ENCODE measurements around the gene SLC16A1.
A peak's percentile ranks its signal among the peaks of the same experiment; 100 is the strongest.
"Not testable (repeated sequence)": the region's sequence is repeated elsewhere in the genome, so short reads cannot be mapped to it uniquely, and the experiment has no call there.

Gene SLC16A1

GRCh38 chr1:112961072-112961471 is 5.1 kb upstream of the SLC16A1 start:
- no peak for DNase-seq

- DNase-seq, result no peak
Measured at GRCh38 chr1:112960384-112960783, 4.4 kb upstream of the SLC16A1 start.

- DNase-seq, result not testable (repeated sequence)
Measured at GRCh38 chr1:112958236-112958635, 2.2 kb upstream of the SLC16A1 start.

GRCh38 chr1:112957133-112957812 is 1.3 kb upstream of the SLC16A1 start:
- DNase-seq, result peak; percentile 52

GRCh38 chr1:112956544-112957132 is 642 bp upstream of the SLC16A1 start:
- DNase-seq, result no peak

GRCh38 chr1:112954945-112955772 is 837 bp downstream of the SLC16A1 start:
- DNase-seq, result peak; percentile 75

- no peak for DNase-seq
Measured at GRCh38 chr1:112954017-112954650, 1.9 kb downstream of the SLC16A1 start.

GRCh38 chr1:112950426-112950825 is 5.6 kb downstream of the SLC16A1 start:
- no peak for DNase-seq

- DNase-seq, result no peak
Measured at GRCh38 chr1:112946683-112947082, 9.3 kb downstream of the SLC16A1 start.

- DNase-seq, result no peak
Measured at GRCh38 chr1:112939810-112940209, 16.2 kb downstream of the SLC16A1 start.

- DNase-seq, result no peak
Measured at GRCh38 chr1:112938210-112938609, 17.8 kb downstream of the SLC16A1 start.

- DNase-seq, result no peak
Measured at GRCh38 chr1:112937495-112937894, 18.5 kb downstream of the SLC16A1 start.

- no peak for DNase-seq
Measured at GRCh38 chr1:112937070-112937469, 18.9 kb downstream of the SLC16A1 start.

- DNase-seq, result no peak
Measured at GRCh38 chr1:112935461-112936111, 20.4 kb downstream of the SLC16A1 start.

GRCh38 chr1:112934577-112934976 is 21.4 kb downstream of the SLC16A1 start:
- DNase-seq, result no peak

GRCh38 chr1:112933820-112934571 is 22.0 kb downstream of the SLC16A1 start:
- DNase-seq, result no peak

- no peak for DNase-seq
Measured at GRCh38 chr1:112929979-112930378, 26.0 kb downstream of the SLC16A1 start.

GRCh38 chr1:112927462-112927990 is 28.5 kb downstream of the SLC16A1 start:
- no peak for DNase-seq

GRCh38 chr1:112926858-112927257 is 29.1 kb downstream of the SLC16A1 start:
- no peak for DNase-seq

GRCh38 chr1:112925015-112925414 is 31.0 kb downstream of the SLC16A1 start:
- DNase-seq, result no peak

- no peak for DNase-seq
Measured at GRCh38 chr1:112923959-112924349, 32.0 kb downstream of the SLC16A1 start.

All from NCI-H2227 treated with DMSO at 0.1 percent for 48 hours (cell line).